Breast epithelium (tissue), 4 donors: ENCODE results near the gene GAB2. TPM values are rescaled to one million over a fixed set of nuclear protein-coding genes. Genes with fewer than 3 reads are reported as not detected.
"Not testable (repeated sequence)": the region's sequence is repeated elsewhere in the genome, so short reads cannot be mapped to it uniquely, and the experiment has no call there.

Experiments used
- DNase-seq, 2 donors: peaks; one replicate each; pipeline ENCODE4 v3.0.0-alpha.2; 2019; ENCODE audit warnings: low spot score in 2 of 2
- H3K27ac ChIP-seq, 2 donors: fragments of 200-600 bp; sonication (generic) in 1 of 2; one replicate each; pipeline ENCODE4 v1.5.1; 2016 to 2019; ENCODE audit warnings: mild to moderate bottlenecking in 1 of 2
- H3K27me3 ChIP-seq, 2 donors: fragments of 200-600 bp; sonication (generic) in 1 of 2; one replicate each; pipeline versions ENCODE4 v1.5.1 to v1.6.0; 2017 to 2019; ENCODE audit warnings: control low read depth in 1 of 2, mild to moderate bottlenecking in 1 of 2
- H3K36me3 ChIP-seq: fragments of 200-600 bp; one replicate; pipeline ENCODE4 v1.5.1; 2019
- H3K4me1 ChIP-seq, 2 donors: fragments of 200-600 bp; sonication (generic); one replicate each; pipeline ENCODE4 v1.5.1; 2016 to 2019; ENCODE audit warnings: control low read depth in 1 of 2
- H3K4me3 ChIP-seq, 3 donors: fragments of 200-600 bp; sonication (generic); 1 replicate in 2 of 3; 2 replicates in 1 of 3; pipeline ENCODE4 v1.5.1; 2016 to 2019; ENCODE audit warnings: mild to moderate bottlenecking in 3 of 3, moderate library complexity in 2 of 3
- H3K9me3 ChIP-seq, 2 donors: fragments of 200-600 bp; sonication (generic) in 1 of 2; one replicate each; pipeline ENCODE4 v1.5.1; 2016 to 2019; ENCODE audit warnings: control low read depth in 1 of 2
- CTCF ChIP-seq, 3 donors: fragments of 450-650 bp; IDR thresholded peaks; one replicate each; pipeline ENCODE4 v1.5.1; 2016 to 2017; ENCODE audit warnings: antibody characterized with exemption in 3 of 3, mild to moderate bottlenecking in 3 of 3, moderate library complexity in 3 of 3
- POLR2A ChIP-seq: fragments of 450-650 bp; IDR thresholded peaks from one replicate; pipeline ENCODE4 v1.6.1; 2016; ENCODE audit warnings: antibody characterized with exemption, mild to moderate bottlenecking, moderate library complexity
- POLR2AphosphoS5 ChIP-seq, 3 donors: sonication (generic); formaldehyde crosslinking; IDR thresholded peaks; one replicate each; pipeline ENCODE4 v1.6.1; 2017; ENCODE audit warnings: antibody characterized with exemption in 3 of 3
- intact Hi-C: fragments of 100-400 bp; cut with DNase I; formaldehyde crosslinking; loops from one replicate; pipeline ENCODE4 v1.15.1; 2023; ENCODE audit warnings: low total_unique reads
- total RNA-seq, 3 donors: library from RNA; depleted of rRNA; stranded (reverse); fragments of >200 nt; gene quantifications; one replicate each; pipeline ENCODE4 v1.1.0, GENCODE V29; 2016

GAB2 gene
- total RNA-seq, 3 donors from 2014 or later = 22.9 to 43.8 (median 24.9) TPM

- Histone ChIP-seq H3K4me1 (no peaks in the 10 kb centered on the region), H3K27ac (no peak overlapping the region), H3K27me3 (no peaks in the 10 kb centered on the region), H3K9me3 (no peaks in the 10 kb centered on the region), H3K4me3 (no peak overlapping the region), H3K36me3 (no peaks in the 10 kb centered on the region)
- no peak for TF ChIP-seq POLR2A
- TF ChIP-seq CTCF (IDR thresholded peaks at IDR 0.05) = no peak
- no peak for TF ChIP-seq POLR2AphosphoS5 (IDR thresholded peaks at IDR 0.05)
- intact Hi-C loops = no loop called here
- DNase-seq = no peak
These were observed 236.9 kb downstream of the GAB2 start for GRCh38 chr11:78180751-78181150.

- H3K4me3 ChIP-seq = no peak overlapping the region
- H3K4me1 ChIP-seq = no peaks in the 10 kb centered on the region
- no peak overlapping the region for H3K27ac ChIP-seq
- intact Hi-C loops = no loop called here
- no peaks in the 10 kb centered on the region for H3K36me3 ChIP-seq
- TF ChIP-seq POLR2AphosphoS5 (IDR thresholded peaks at IDR 0.05) (no peak), POLR2A (no peak), CTCF (IDR thresholded peaks at IDR 0.05) (no peak)
- H3K9me3 ChIP-seq = no peaks in the 10 kb centered on the region
- no peak for DNase-seq
- H3K27me3 ChIP-seq = no peaks in the 10 kb centered on the region
These were observed 238.1 kb downstream of the GAB2 start for GRCh38 chr11:78179459-78180071.

DNA sequence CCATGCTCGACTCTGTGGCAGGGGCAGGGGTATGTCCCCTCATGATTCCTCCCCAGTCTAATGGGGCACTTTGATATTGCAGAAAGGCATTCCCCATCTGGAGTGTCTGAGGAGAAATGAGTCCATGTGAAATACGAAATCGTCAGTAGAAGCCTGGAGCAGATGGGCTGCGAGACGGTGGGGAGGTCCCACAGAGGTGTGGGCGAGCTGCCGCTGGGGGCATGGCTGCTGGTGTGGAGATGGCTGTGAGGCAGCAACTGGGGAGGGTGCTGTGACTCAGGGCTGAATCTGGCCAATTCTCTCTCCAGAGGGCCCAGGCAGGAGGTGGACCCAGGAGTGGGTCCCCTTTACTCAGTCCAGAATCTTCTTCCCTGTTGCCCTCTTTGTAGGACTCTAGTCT, 240.4 kb downstream of the GAB2 start:
- H3K4me3 ChIP-seq = no peak overlapping the region
- H3K27ac ChIP-seq = no peak overlapping the region
- no peaks in the 10 kb centered on the region for H3K36me3 ChIP-seq
- intact Hi-C loops = no loop called here
- no peaks in the 10 kb centered on the region for H3K9me3 ChIP-seq
- no peak for DNase-seq
- no peaks in the 10 kb centered on the region for H3K27me3 ChIP-seq
- TF ChIP-seq POLR2AphosphoS5 (IDR thresholded peaks at IDR 0.05) (no peak), CTCF (IDR thresholded peaks at IDR 0.05) (no peak), POLR2A (no peak)
- H3K4me1 ChIP-seq = no peaks in the 10 kb centered on the region

- Histone ChIP-seq H3K4me3 (no peak overlapping the region), H3K9me3 (no peaks in the 10 kb centered on the region), H3K27me3 (no peaks in the 10 kb centered on the region), H3K4me1 (no peaks in the 10 kb centered on the region), H3K27ac (no peak overlapping the region), H3K36me3 (no peaks in the 10 kb centered on the region)
- DNase-seq = no peak
- intact Hi-C loops = no loop called here
- TF ChIP-seq CTCF (IDR thresholded peaks at IDR 0.05) = no peak
- no peak for TF ChIP-seq POLR2A
- no peak for TF ChIP-seq POLR2AphosphoS5 (IDR thresholded peaks at IDR 0.05)
These were observed 240.9 kb downstream of the GAB2 start for GRCh38 chr11:78176605-78177141.

- H3K9me3 ChIP-seq, intact Hi-C loops, H3K27ac ChIP-seq, H3K4me3 ChIP-seq, DNase-seq, H3K36me3 ChIP-seq, H3K4me1 ChIP-seq, H3K27me3 ChIP-seq: not testable (repeated sequence)
These were observed 241.8 kb downstream of the GAB2 start for GRCh38 chr11:78175862-78176261.
